Measurements from ENCODE around the gene ASGR2. TPM values are rescaled to one million over a fixed set of nuclear protein-coding genes. Genes with fewer than 3 reads are reported as not detected.

The ASGR2 gene
- total and polyA plus RNA-seq, 2 of the 13 experiments (the other 11 are each of a cell fraction or from before 2014, with no cell fraction given) = 320 to 754 TPM

- TF ChIP-seq CREB1 (IDR thresholded peaks at IDR 0.05) (no peak), CREB1 (CRISPR knock-in tag; IDR thresholded peaks at IDR 0.05) (no peak), RXRB (CRISPR knock-in tag; IDR thresholded peaks at IDR 0.05; ENCODE audit: borderline replicate concordance) (peak; percentile 63), NR2F6 (IDR thresholded peaks at IDR 0.05) (peak; percentile 76), NR2F6 (CRISPR knock-in tag; IDR thresholded peaks at IDR 0.05) (peak; percentile 86), NFKBIZ (CRISPR knock-in tag; IDR thresholded peaks at IDR 0.05) (peak; percentile 84; the same call in 1 of the 2 replicates), ARID2 (CRISPR knock-in tag; IDR thresholded peaks at IDR 0.05; ENCODE audit: borderline replicate concordance) (no peak), NCOR1 (IDR thresholded peaks at IDR 0.05; ENCODE audit: borderline replicate concordance, low read length) (no peak; the same call in 1 of the 2 replicates), MTERF4 (CRISPR knock-in tag; IDR thresholded peaks at IDR 0.05) (no peak), ZNF501 (CRISPR knock-in tag; IDR thresholded peaks at IDR 0.05) (no peak), JDP2 (CRISPR knock-in tag; IDR thresholded peaks at IDR 0.05; ENCODE audit: borderline replicate concordance) (no peak), HNRNPUL1 (IDR thresholded peaks at IDR 0.05; ENCODE audit: low read depth, low read length) (no peak), ZNF275 (CRISPR knock-in tag; IDR thresholded peaks at IDR 0.05; ENCODE audit: borderline replicate concordance) (peak; percentile 42), GATAD2A (CRISPR knock-in tag; IDR thresholded peaks at IDR 0.05) (peak; percentile 88), ZNF44 (CRISPR knock-in tag; IDR thresholded peaks at IDR 0.05) (no peak), ZSCAN22 (CRISPR knock-in tag; IDR thresholded peaks at IDR 0.05) (no peak), SMAD3 (CRISPR knock-in tag; IDR thresholded peaks at IDR 0.05) (peak; percentile 73; the same call in 1 of the 2 replicates), SPEN (CRISPR knock-in tag; IDR thresholded peaks at IDR 0.05; ENCODE audit: low read depth) (peak; percentile 63; the same call in 1 of the 2 replicates), IRF1 (CRISPR knock-in tag; IDR thresholded peaks at IDR 0.05; ENCODE audit: low read depth) (peak; percentile 87; the same call in 1 of the 2 replicates), NFIC (IDR thresholded peaks at IDR 0.05; ENCODE audit: low read length) (no peak; the same call in 1 of the 2 replicates), JUN (CRISPR knock-in tag; IDR thresholded peaks at IDR 0.05) (no peak), RAD21 (CRISPR knock-in tag; IDR thresholded peaks at IDR 0.05) (peak; percentile 33; the same call in 1 of the 2 replicates), NFE2 (CRISPR knock-in tag; IDR thresholded peaks at IDR 0.05) (no peak), CCAR2 (optimal IDR thresholded peaks at IDR 0.05; ENCODE audit: low read depth, low read length) (no peak), NAIF1 (CRISPR knock-in tag; IDR thresholded peaks at IDR 0.05; ENCODE audit: borderline replicate concordance) (no peak), ZNF280B (CRISPR knock-in tag; IDR thresholded peaks at IDR 0.05; ENCODE audit: borderline replicate concordance) (peak; percentile 69; the same call in 1 of the 2 replicates)
- TF ChIP-seq, protein P1, sequence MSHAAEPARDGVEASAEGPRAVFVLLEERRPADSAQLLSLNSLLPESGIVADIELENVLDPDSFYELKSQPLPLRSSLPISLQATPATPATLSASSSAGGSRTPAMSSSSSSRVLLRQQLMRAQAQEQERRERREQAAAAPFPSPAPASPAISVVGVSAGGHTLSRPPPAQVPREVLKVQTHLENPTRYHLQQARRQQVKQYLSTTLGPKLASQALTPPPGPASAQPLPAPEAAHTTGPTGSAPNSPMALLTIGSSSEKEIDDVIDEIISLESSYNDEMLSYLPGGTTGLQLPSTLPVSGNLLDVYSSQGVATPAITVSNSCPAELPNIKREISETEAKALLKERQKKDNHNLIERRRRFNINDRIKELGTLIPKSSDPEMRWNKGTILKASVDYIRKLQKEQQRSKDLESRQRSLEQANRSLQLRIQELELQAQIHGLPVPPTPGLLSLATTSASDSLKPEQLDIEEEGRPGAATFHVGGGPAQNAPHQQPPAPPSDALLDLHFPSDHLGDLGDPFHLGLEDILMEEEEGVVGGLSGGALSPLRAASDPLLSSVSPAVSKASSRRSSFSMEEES (CRISPR knock-in tag; IDR thresholded peaks at IDR 0.05) = peak; percentile 77; the same call in 1 of the 2 replicates
Observed at GRCh38 chr17:7114241-7114874, at the start of gene ASGR2 (continued).
